GM12892 (cell line): ENCODE measurements around the gene KRT71.

ENCODE experiments used
- POLR2A ChIP-seq: IDR thresholded peaks from 2 replicates; pipeline ENCODE4 v1.6.1; 2011; ENCODE audit warnings: low read depth, low read length, control low read depth
- TAF1 ChIP-seq: IDR thresholded peaks from 2 replicates; pipeline ENCODE4 v1.6.1; 2011; ENCODE audit warnings: low read depth, mild to moderate bottlenecking, control low read depth, low read length, borderline replicate concordance

DNA sequence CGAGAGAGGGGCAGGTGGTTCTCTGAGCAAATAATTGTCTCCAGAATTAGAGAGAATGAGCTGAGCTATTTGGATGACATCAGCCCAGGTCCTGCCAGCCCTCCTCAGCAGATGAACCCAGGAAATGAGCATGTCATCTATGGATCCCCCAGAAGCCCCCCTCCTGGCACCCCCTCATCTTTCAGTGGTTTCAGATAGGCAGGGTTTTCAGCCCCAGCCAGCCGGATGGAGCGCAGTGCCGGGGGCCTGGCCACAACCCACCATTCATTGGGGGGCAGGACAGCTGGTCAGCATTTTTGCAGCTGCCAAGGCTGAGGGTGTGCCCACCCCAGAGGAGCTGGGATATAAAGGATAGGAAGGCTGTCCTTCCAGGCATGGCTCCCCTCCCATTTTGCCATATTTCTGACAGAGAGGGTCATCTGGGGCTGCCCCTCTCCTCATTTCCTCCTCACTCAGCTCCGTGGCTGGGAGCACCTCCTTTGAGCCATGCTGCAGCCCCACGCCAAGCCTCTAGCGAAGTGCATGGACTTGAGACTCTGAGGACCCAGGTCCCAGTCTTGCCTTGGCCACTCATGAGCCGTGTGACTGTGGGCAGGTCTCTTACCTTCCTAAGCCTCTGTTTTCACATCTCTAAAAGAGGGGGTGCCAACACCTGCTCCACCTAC, 6.0 kb upstream of the KRT71 start:
- no peak for TF ChIP-seq TAF1
- TF ChIP-seq POLR2A: no peak
